Activated CD4-positive, alpha-beta T cell treated with anti-CD3 and anti-CD28 coated beads, Interleukin-10, Interleukin-2, amounts not matched to agents 100 ng/mL and 50 ng/mL, durations not matched to agents 16 hours and 8 hours (primary cell): ENCODE data around the gene PFN1.
A peak's percentile ranks its signal among the peaks of the same experiment; 100 is the strongest.
"Not testable (repeated sequence)": the region's sequence is repeated elsewhere in the genome, so short reads cannot be mapped to it uniquely, and the experiment has no call there.

Experiments used
- DNase-seq: peaks from one replicate; pipeline ENCODE4 v3.0.0-alpha.2; 2020

The PFN1 gene

DNA sequence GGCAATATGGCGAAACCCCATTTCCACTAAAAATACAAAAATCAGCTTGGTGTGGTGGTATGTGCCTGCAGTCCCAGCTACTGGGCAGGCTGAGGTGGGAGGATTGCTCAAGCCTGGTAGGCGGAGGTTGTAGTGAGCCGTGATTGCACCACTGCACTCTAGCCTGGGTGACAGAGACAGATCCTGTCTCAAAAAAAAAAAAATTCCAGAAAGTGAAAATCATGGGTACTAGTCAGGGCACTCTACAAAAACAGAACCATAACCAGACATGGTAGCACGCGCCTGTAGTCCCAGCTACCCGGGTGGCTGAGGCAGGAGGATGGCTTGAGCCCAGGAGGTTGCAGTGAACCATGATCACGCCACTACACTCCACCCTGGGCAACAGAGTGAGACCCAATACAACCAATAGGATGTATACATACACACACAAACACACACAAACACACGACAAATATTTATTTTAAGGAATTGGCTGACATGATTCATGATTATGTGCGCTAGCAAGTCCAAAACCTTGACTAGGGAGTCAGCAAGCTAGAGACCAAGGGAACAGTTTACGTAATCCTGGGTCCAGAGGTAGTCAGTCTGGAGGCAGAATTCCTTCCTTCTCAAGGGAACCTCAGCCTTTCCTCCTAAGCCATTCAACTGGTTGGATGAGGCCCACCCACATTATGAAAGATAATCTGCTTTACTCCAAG lies 27.8 kb downstream of the PFN1 start:
- DNase-seq: no peak

DNA sequence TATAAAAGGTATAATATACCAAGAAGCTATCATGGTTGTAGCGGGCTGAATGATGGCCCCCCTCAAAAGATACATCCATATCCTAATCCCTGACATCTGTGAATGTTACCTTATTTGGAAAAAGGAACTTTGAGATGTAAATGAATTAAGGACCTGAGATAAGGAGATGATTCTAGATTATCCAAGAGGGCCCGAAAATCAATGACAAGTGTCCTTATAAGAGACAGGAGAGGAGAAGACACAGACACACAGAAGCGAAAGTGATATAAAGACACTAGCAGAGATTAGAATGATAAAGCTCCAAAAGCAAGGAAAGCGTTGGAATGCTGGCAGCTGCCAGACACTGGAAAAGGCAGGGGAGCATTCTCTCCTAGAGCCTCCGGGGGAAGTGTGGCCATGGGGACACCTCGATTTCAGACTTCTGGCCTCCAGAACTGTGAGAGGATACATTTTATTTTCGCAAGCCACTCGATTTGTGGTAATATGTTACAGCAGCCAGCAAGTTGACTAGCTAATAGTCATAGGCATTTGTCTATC lies 28.8 kb downstream of the PFN1 start:
- DNase-seq: no peak

DNA sequence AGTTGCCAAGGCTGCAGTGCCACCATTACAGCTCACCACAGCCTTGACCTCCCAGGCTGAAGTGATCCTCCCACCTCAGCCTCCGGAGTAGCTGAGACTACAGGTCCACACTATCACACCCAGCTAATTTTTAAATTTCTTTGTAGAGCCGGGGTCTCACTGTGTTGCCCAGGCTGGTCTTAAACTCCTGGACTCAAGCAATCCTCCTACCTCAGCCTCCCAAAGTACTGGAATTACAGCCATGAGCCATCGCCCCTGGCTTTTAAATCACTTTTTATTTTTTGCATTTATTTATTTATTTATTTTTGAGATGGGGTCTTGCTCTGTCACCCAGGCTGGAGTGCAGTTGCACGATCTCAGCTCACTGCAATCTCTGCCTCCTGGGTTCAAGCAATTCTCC lies 33.8 kb downstream of the PFN1 start:
- DNase-seq: not testable (repeated sequence)

DNA sequence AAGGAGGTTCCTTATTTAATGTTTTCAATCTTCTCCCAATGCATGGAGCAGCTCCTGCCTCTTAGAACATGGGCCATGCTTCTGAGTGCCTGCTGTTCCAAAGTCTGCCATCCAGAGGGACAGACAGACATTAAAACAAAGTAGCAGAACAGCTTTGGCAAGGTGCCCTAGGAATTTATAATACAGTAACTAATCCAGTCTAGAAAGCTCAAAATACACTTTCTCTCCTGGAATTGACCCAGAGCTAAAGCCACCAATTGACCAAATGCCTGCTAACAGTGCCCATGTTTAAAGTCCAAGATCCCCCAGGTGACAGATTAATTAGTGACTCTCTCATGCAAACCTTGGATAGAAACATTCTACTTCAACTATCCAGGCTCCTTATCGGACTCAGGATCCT lies 34.3 kb downstream of the PFN1 start:
- DNase-seq: no peak

DNA sequence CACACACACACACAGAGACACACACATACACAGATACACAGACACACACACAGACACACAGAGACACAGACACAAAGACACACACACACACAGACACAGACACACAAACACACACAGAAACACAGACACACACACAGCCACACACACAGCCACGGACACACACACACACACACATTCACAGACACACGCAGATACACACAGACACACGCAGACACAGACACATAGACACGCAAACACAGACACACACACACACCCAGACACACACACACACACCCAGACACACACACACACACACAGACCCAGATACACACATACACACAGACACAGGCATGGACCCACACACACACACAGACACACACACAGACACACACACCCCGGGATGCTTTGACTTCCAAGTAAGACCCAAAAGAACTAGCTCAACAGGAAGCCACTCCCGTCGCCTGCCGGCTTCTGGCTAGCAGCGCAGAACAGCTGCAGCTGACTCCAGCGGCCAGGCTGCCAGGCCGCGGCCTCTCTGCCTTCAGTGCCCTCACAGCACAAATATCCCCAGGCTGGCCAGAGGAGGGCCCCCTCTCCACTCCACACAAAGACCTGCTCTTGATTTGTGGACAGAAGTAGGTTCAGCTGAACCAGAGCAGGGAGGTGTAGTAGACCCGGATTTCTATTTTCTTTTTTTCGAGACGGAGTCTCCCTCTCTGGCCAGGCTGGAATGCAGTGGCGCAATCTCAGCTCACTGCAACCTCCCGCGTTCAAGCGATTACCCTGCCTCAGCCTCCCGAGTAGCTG lies 39.4 kb downstream of the PFN1 start:
- DNase-seq: peak; percentile 77

DNA sequence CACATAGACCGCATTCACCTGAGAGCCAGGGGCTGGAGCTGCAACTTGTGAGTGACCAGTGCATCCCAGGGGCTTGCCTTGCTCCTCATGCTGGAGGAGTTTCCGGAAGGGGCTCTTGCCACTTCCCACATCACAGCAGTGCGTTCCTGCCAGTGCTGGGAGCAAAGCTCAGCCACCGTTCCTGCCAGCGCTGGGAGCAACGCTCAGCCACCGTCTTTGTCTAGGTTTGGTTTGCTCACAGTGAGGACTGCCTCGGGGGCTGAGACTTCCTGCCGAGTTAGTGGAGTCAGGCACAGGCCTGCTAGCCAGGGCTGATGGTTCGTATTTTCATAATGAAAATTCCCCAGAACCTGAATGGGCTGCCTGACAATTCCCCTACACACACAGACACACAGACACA lies 40.0 kb downstream of the PFN1 start:
- DNase-seq: no peak

DNA sequence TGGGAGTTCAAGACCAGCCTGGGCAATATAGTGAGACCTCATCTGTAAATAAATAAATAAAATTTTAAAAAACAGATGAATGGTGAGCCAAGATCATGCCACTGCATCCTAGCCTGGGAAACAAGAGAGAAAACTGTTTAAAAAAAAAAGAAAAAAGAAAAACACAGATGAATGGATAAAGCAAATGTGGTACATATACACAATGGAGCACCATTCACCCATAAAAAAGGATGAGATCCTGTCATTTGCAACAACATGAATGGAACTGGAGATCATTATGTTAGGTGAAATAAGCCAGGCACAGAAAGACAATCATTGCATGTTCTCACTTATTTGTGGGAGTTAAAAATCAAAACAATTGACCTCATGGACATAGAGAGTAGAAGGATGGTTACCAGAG lies 41.7 kb downstream of the PFN1 start:
- not testable (repeated sequence) for DNase-seq

DNA sequence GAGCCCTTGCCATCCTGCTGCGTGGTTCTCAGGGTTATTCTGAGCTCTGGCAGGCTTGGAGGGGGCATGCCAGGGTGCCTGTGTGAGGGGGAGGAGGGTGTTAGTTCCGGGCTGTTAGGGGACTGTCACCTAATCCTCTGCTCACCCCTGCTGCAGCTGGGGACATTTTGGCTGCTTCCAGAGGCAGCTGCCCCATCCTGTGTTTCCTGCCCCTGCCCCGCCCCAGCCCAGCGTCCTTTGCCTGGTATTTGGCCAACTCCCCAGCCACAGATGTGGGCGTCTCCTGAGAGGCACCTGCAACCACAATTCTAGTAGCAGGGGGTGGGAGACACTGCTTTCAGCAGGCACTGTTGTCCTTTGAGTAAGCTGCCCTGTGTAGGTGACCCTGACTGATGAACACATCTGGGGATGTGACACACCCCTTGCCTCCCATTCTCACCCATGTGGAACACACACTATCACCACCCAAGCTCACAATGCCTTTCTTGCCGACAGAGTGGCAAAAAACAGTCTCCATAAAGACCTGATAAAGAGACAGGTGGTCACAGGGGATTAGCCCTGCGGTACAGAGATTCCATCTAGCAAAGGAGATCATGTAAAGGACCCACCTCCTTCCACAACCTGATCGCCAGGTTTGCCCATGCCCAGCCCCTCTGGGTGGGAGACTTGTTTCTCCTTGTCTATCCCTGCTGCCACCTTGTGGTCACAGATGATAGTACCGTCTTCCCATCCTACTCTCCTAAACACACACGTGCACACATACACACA lies 45.1 kb downstream of the PFN1 start, which contains the start of gene CHRNE:
CHRNE (minus strand) TSS at position 48 of the 768 bp plus-strand sequence; CDS start at position 13, 35 bp downstream.
- peak; percentile 82 for DNase-seq

DNA sequence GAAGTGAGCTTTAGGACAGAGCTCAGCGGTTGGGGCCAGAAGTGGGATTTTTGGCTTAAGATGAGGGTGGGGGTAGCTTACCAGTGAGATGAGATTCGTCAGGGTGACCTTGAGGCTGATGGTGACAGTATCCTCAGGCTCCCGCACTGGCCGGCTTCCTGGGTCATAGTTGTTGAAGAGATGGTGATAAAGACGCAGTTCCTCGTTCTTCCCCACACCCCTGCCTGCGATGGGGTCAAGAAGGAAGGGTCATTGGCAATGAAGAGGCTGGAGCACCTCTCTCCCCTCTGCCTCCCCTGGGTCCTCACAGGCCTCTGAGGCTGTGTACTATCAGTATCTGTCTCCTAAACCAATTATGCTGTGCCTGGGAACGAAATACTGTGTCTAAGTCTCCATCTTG lies 45.8 kb downstream of the PFN1 start:
- no peak for DNase-seq

DNA sequence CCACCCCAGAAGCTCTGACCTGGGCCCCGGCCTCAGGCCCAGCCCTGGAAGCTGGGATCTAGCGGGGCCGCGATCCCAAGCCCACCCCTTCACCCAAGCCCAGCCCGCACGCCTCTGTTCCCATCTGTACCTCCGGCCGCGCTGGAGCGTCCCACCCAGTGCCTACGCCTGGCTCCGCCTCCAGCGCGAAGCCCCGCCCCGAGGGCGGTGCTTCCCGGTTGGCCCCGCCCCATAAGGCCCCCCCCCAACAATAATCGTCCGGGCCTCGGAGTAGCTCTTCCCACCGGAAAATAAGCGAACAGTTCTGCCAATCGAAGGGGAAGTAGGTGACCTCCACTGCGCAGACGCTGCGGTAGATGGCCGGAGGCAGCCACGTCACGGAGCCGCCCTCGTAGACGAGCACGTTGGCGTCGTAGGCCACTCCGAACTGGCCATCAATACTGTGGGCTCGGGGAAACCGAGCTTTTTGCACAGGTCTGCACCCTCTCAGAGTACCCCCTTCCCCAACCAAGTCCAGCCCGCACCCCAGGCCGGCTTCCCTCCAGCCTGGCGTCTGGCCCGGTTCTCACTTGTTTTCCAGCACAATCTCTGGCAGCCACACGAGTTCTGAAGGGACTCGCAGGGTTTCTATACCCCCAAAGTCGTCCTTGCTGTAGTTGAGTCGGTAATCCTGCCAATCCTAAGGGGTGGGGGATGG lies 46.5 kb downstream of the PFN1 start:
- DNase-seq: no peak

DNA sequence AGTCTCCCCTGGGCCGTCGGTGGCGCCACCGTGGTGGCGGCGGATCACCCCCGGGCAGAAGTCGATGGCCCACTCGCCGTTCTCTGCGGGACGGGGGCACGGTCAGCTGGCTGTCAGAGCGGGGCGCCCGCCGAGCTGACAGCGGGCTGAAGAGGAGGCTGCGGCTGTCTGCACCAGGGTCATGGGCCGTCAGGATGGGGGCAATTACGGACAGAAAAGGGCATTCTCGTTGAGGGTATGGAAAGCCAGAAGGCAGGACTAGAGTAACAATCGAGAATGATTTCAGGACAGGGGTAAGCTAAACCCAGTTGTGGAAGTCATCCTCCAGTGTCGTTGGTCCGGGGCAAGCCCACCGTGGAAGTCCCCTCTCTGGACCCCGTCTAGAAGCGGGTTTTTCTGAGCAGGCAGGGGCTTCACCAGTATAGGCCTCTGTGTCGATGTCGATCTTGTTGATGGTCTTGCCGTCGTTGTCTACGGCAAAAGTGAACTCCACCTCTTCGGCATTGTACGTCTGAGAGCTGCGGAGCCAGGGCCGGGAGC lies 47.2 kb downstream of the PFN1 start:
- DNase-seq: no peak

DNA sequence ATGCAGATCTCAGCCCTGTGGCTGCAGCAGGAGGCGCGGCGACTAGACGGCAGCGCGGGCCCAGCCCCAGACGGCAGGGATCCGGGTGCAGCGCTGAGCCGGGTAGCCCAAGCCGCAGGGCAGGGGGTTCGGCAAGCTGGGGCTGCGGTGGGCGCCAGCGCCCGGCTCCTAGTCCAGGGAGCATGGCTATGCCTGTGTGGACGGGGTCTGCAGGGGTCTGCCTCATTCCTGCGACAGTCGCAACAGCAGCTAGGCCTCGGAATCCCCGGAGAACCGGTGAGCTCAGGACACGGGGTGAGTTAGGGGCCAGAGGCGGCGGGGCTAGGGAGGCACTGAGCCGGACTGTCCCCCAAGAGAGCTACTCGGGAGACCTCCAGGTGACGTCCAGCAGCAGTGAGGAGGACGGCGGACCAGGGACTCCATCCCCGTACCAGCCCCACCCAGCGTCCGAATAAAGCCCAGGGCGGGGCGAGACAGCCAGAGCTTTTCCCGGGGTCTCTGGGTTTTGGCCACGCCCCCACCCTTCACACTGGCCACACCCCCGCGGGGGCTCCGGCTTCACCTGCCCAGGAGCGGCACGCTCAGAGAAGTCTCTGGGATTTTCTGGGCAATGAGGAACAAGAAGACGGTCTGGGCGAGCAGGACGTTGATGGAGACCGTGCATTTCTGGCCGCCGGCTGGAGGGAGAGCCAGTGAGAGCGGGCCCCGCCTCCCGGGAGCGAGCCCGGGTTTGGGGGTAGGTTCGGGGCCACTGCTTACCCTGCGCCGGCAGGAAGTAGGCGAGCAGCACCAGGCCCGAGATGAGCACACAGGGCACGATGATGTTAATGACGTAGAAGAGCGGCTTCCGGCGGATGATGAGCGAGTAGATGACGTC lies 47.9 kb downstream of the PFN1 start:
- DNase-seq: peak; percentile 62

DNA sequence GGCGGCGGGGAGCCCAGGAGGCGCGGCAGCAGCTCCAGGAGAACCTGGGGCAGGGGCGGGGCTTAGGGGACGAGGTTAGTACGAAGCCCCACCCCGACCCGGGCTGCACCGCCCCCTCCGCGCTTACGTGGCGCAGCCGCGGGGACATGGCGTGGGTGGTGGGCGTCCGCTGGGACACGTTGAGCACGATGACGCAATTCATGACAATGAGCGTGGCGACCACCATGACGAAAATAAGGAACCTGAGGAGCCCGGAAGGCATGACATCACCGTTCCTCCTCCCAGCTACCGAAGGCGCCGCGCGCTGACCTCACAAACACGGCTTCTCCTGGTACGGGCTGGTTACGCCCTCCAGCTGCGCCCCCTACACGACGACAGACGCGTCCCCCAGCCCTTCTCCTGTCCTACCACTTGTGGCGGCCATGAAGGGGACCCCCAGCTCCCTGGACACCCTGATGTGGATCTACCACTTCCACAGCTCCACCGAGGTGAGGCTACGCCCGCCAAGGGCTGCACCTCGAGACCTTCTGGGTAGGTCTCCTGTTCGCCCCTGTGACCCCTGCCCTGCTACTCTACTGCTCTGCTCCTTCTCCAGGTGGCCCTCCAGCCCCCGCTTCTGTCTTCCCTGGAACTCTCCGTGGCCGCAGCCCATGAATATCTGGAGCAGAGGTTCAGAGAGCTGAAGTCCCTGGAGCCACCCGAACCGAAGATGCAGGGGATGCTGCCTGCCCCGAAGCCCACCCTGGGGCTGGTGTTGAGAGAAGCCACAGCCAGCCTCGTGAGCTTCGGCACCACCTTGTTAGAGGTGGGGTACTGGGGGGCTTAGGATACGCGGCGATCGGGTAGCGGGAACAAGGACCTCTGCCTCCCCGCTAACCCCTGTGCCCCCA lies 48.7 kb downstream of the PFN1 start, which contains the start of gene C17orf107:
C17orf107 (plus strand) TSS at position 196 of the 890 bp plus-strand sequence; CDS start at position 423, 227 bp downstream.
- peak; percentile 86 for DNase-seq

DNA sequence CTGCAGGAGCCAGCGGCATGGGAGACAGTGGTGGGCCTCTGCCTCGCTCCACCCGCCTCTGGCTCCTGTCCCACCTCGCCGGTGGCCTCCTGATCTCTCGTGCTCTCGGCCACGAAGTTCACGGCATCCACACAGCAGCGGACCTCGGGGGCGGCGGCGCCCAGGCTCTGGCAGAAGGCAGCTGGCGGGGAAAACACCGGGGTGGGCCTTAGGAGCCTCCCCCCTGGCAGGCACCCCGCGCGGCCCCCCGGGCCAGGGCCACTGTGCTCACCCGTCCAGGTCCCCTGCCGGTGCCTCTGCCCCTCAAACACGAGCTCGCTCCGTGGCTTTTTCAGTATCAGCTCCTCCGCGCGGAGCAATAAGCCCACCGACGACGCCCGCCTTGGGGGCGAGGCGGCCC lies 49.4 kb downstream of the PFN1 start:
- no peak for DNase-seq

DNA sequence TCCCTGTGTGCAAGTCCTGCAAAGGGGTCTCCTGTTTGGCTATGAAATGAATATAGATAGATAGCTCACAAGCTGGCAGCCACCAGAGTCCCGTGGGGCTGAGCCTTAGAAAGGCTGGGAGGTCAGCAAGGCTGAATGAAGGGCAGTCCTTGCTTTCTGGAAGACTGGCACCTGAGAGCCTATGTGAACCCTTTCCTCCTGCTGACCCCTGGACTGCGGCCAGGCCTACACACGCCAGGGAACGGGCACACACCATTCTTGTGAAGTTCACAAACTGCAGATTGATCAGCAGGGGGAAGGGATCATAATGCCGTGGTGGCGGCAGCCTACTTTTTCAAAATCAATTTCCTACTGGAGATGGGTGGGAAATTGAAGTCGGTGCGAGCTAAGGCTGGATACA lies 50.0 kb downstream of the PFN1 start:
- no peak for DNase-seq

DNA sequence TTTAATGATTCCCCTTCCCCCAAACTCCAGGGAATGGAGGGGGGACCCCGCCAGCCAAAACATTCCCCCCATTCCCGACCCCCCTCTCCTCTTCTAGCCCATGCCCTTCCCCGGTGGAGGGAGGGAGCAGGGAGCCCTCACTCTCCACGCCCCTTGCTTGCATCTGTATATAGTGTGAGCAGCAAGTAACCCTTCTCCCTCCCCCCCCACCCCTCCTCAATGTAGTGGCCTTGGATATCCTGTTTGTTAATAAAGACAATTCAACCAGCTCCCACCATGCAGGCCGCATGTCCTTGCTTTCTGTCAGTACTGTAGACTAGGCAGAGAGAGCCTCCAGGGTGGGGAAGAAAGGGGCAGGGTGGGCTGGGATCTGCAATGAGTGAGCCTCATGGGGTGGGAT lies 50.5 kb downstream of the PFN1 start:
- DNase-seq: no peak

DNA sequence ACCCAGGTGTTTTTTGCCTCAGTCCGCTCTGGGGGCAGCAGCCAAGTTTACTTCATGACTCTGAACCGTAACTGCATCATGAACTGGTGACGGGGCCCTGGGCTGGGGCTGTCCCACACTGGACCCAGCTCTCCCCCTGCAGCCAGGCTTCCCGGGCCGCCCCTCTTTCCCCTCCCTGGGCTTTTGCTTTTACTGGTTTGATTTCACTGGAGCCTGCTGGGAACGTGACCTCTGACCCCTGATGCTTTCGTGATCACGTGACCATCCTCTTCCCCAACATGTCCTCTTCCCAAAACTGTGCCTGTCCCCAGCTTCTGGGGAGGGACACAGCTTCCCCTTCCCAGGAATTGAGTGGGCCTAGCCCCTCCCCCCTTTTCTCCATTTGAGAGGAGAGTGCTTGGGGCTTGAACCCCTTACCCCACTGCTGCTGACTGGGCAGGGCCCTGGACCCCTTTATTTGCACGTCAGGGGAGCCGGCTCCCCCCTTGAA lies 51.1 kb downstream of the PFN1 start:
- no peak for DNase-seq

DNA sequence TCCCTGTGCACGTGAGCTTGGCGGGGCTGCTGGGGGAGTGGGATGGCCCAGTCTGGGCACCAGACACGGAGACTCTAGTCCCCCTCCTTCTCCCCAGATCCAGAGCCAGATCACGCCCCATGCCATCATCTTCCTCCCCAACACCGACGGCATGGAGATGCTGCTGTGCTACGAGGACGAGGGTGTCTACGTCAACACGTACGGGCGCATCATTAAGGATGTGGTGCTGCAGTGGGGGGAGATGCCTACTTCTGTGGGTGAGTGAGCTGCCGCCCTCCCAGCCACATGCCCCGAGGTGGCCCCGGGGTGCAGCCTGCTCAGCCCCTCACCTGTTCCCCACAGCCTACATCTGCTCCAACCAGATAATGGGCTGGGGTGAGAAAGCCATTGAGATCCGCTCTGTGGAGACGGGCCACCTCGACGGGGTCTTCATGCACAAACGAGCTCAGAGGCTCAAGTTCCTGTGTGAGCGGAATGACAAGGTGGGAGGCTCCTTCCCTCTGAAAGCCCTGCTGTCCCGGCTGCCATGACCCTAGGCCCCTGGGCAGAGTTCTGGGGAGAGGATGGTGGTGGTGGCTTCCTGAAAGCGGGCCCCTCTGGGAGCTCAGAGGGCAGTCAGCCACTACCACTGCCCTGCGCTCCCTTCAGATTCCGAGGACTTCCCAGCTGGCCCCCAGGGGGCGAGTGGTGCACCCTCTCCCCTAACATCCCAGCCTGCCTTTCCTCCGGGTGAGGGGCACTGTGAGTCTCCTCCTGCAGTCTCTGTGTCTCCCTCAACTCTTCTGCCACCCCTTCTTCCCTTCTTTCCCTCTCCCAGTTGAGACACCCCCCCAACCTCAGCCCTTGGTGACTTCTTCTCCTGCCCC lies 51.8 kb downstream of the PFN1 start:
- DNase-seq: no peak
